ENCODE results near the gene WWOX.

WWOX gene

DNA sequence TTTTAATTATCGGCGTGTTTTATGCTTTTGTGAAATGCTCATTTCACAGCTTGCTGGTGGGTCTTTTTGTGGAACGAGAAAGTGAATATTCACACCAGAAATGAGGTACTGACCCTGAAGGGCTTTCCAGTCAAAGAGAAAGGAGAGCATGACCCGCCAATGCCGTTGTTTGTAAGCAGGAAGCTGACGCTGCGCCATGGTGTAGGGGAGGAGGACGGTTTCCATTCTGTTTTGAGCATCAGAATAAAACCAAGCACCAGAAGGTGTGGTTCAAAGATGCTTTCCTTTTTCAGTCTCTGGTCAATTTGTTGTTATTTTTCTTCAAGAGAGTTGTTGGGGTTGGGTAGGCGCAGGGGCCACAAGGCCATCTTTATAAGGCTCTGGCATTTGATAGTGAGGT, 669.3 kb downstream of the WWOX start:
- DNase-seq (ENCODE audit: low spot score): no peak

GRCh38 chr16:78770353-78771091, 671.1 kb downstream of the WWOX start:
- DNase-seq (ENCODE audit: low spot score): peak; percentile 56

- no peak for DNase-seq (ENCODE audit: low spot score)
Observed at GRCh38 chr16:78773291-78773702, 673.8 kb downstream of the WWOX start.

- no peak for DNase-seq (ENCODE audit: low spot score)
Observed at GRCh38 chr16:78773706-78774105, 674.3 kb downstream of the WWOX start.

- no peak for DNase-seq (ENCODE audit: low spot score)
Observed at GRCh38 chr16:78775161-78775561, 675.7 kb downstream of the WWOX start.

- no peak for DNase-seq (ENCODE audit: low spot score)
Observed at GRCh38 chr16:78778101-78779004, 678.9 kb downstream of the WWOX start.

- no peak for DNase-seq (ENCODE audit: low spot score)
Observed at GRCh38 chr16:78780808-78781207, 681.4 kb downstream of the WWOX start.

- DNase-seq (ENCODE audit: low spot score): no peak
Observed at GRCh38 chr16:78782572-78782971, 683.1 kb downstream of the WWOX start.

DNA sequence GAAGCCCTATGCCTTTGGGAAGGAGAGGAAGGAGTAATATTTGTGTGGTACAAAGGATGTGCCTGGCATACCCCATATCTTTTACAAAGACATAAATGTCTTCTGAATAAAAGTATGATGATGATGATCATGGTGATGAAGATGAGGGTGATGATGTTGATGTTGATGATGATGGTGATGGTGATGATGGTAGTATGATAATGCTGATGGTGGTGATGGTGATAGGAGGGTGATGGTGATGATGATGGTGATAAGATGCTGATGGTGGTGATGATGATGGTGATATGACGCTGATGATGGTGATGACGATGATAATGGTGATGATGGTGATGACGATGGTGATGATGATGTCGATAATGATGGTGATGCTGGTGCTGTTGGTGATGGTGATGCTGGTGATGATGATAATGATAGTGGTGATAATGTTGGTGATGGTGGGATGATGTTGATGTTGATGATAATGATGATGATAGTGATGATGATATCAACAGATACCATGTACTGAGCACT, 684.2 kb downstream of the WWOX start:
- no peak for DNase-seq (ENCODE audit: low spot score)

GRCh38 chr16:78784771-78785170, 685.3 kb downstream of the WWOX start:
- DNase-seq (ENCODE audit: low spot score): no peak

DNA sequence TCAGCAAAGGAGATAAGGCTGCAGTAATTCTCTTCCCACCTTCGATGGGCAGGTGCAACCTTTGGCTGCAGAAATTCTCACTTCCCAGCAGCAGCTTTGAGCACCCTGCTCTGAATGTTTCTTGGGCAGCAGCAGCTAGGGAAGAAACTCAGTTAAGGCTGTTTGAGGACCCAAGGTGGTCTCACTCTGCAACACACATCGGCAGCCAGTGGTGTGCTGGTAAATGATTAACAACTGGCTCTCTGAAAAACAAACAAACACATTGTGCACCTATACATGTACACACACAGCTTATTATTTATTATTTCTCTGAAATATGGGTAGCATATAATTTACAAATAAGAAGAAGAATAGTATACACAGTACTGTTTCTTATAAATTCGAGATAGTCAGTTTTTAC, 685.8 kb downstream of the WWOX start:
- no peak for DNase-seq (ENCODE audit: low spot score)

- DNase-seq (ENCODE audit: low spot score): no peak
Observed at GRCh38 chr16:78786635-78787034, 687.2 kb downstream of the WWOX start.

- no peak for DNase-seq (ENCODE audit: low spot score)
Observed at GRCh38 chr16:78788276-78788675, 688.8 kb downstream of the WWOX start.

- DNase-seq (ENCODE audit: low spot score): no peak
Observed at GRCh38 chr16:78788696-78789095, 689.2 kb downstream of the WWOX start.

- no peak for DNase-seq (ENCODE audit: low spot score)
Observed at GRCh38 chr16:78789561-78789960, 690.1 kb downstream of the WWOX start.

DNA sequence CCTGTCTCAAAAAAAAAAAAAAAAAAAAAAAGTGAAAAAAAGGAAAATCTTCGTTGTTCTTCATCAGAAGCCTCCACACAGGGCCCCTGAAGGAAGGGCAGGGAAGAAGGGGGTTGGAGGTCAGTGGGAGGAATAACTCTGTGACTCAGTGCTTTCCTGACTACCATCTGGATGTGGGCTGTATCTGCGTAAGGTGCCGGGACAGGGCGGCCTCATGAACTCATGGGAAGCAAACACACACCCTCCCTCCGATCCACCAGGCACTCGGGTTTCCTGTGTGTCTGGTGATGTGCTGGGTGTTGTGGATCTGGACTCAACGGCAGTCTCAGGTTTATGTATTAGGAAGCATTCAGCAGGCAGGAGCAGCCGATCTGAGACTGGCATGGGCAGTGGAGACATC, 691.6 kb downstream of the WWOX start:
- no peak for DNase-seq (ENCODE audit: low spot score)

GRCh38 chr16:78791926-78792325, 692.5 kb downstream of the WWOX start:
- no peak for DNase-seq (ENCODE audit: low spot score)

GRCh38 chr16:78792952-78793351, 693.5 kb downstream of the WWOX start:
- DNase-seq (ENCODE audit: low spot score): no peak

- DNase-seq (ENCODE audit: low spot score): no peak
Observed at GRCh38 chr16:78794581-78795250, 695.3 kb downstream of the WWOX start.

DNA sequence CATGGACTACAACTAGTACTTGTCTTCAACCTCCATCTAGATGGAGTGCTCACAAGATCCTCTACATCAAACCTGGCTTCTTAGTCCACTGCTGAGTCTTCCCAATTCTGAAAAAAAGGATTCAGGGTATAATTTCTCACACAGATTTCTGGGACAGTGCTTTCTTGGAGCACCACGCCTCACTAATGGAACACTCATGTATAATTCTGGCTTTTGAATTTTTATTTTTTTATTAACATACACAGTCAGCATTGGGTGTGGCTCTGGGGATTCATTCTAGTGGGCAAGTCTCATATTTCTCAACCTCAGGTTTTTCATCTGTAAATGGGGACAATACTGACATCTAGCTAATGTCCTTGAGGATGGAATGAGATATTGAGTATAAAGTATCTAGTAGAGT, 696.0 kb downstream of the WWOX start:
- no peak for DNase-seq (ENCODE audit: low spot score)

GRCh38 chr16:78796221-78796866, 696.9 kb downstream of the WWOX start:
- peak; percentile 35 for DNase-seq (ENCODE audit: low spot score)

DNA sequence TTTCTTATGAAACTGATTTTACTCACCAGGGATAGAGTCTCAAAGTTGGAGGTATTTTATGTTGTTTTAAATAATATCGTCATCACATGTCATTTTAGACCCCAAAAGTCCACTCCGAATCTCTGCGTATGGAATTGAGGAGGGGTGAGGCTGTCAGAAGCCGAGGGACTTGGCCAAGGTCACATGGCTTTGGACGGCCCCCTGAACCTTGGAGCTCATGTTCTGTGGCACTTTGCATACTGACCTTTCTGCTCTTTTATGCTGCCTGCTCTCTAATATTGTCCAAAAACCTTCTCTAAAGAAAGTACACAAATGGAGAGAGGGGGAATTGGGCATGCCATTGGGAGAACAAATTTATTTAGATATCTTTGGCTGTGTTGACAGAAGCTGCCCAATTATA, 700.0 kb downstream of the WWOX start:
- no peak for DNase-seq (ENCODE audit: low spot score)

Measured in kidney tubule cell (primary cell).